Thoracic aorta (tissue), 2 donors: ENCODE measurements around the gene KRTAP9-6. TPM values are rescaled to one million over a fixed set of nuclear protein-coding genes. Genes with fewer than 3 reads are reported as not detected.
"Not testable (repeated sequence)": the region's sequence is repeated elsewhere in the genome, so short reads cannot be mapped to it uniquely, and the experiment has no call there.

Source experiments
- ATAC-seq: fragments of 150-250 bp; one replicate; pipeline ENCODE4 v1.8.0; 2017; ENCODE audit warnings: low read depth; ENCODE audit not compliant: insufficient number of reproducible peaks, low FRiP score
- DNase-seq: peaks from one replicate; pipeline ENCODE4 v3.0.0-alpha.2; 2020; ENCODE audit warnings: low spot score
- H3K27ac ChIP-seq, 2 donors: fragments of 200-600 bp; sonication (generic); 1 replicate in 1 of 2; 2 replicates in 1 of 2; pipeline ENCODE4 v1.5.1; 2016; ENCODE audit warnings: mild to moderate bottlenecking in 2 of 2, moderate library complexity in 2 of 2
- H3K27me3 ChIP-seq: fragments of 200-600 bp; sonication (generic); replicated peaks from 2 replicates; pipeline ENCODE4 v1.6.0; 2016; ENCODE audit warnings: mild to moderate bottlenecking; ENCODE audit not compliant: insufficient read depth
- H3K36me3 ChIP-seq: fragments of 200-600 bp; sonication (generic); one replicate; pipeline ENCODE4 v1.5.1; 2016
- H3K4me1 ChIP-seq, 2 donors: fragments of 200-600 bp; sonication (generic); 1 replicate in 1 of 2; 2 replicates in 1 of 2; pipeline versions ENCODE4 v1.5.1 to v1.6.0; 2016; ENCODE audit warnings: low read depth in 2 of 2, mild to moderate bottlenecking in 1 of 2; ENCODE audit not compliant: control insufficient read depth in 1 of 2
- H3K4me3 ChIP-seq: fragments of 200-600 bp; sonication (generic); 2 replicates; pipeline ENCODE4 v1.5.1; 2016; ENCODE audit warnings: mild to moderate bottlenecking
- H3K9me3 ChIP-seq: fragments of 200-600 bp; sonication (generic); 2 replicates; pipeline ENCODE4 v1.5.1; 2016
- CTCF ChIP-seq: fragments of 200-600 bp; sonication (generic); IDR thresholded peaks from one replicate; pipeline ENCODE4 v1.5.1; 2019; ENCODE audit warnings: antibody characterized with exemption
- total RNA-seq, 2 donors: library from RNA; depleted of rRNA; stranded (reverse); fragments of >200 nt; gene quantifications; one replicate each; pipeline versions ENCODE4 v1.1.0 to v1.2.3, GENCODE V29; 2016

KRTAP9-6 gene
- total RNA-seq, 2 donors from 2014 or later, result not detected

GRCh38 chr17:41254861-41255260, 10.3 kb upstream of the KRTAP9-6 start:
- no peak overlapping the region for H3K27ac ChIP-seq
- no peaks in the 10 kb centered on the region for H3K36me3 ChIP-seq
- no peaks in the 10 kb centered on the region for H3K9me3 ChIP-seq
- DNase-seq (no peak), ATAC-seq (no peak)
- no peak for TF ChIP-seq CTCF
- no peaks in the 10 kb centered on the region for H3K27me3 ChIP-seq
- no peaks in the 10 kb centered on the region for H3K4me1 ChIP-seq
- H3K4me3 ChIP-seq, result no peak overlapping the region

DNA sequence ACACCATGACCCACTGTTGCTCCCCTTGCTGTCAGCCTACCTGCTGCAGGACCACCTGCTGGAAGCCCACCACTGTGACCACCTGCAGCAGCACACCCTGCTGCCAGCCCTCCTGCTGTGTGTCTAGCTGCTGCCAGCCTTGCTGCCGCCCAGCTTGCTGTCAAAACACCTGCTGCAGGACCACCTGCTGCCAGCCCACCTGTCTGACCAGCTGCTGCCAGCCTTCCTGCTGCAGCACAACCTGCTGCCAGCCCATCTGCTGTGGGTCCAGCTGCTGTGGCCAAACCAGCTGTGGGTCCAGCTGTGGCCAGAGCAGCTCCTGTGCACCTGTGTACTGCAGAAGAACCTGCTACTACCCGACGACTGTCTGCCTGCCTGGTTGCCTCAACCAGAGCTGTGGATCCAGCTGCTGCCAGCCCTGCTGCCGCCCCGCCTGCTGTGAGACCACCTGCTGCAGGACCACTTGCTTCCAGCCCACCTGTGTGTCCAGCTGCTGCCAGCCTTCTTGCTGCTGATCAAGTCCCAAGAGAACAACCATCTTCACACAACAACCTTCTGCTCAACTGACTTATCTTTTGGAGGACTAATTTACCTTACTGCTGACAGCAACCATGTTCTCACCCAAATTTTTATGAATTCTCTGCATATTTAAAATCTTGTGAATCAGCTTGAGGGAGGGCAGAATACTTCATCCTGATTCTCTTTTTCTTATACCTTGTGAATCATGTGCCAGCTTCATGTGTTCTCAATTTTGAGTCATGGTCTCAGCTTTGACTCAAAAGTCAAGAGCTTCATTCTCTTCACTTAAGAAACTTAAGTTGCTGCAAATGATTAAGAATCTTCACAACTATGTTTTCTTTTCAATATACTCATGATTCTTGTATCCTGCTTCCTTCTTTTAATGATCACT, 9.5 kb upstream of the KRTAP9-6 start, which contains the start of gene KRTAP9-9:
Gene KRTAP9-9, plus strand, starts transcription at position 4 of the 910 bp plus-strand sequence.
- H3K4me1 ChIP-seq, H3K27ac ChIP-seq, H3K9me3 ChIP-seq, H3K36me3 ChIP-seq, H3K27me3 ChIP-seq, ATAC-seq, H3K4me3 ChIP-seq, DNase-seq: not testable (repeated sequence)

DNA sequence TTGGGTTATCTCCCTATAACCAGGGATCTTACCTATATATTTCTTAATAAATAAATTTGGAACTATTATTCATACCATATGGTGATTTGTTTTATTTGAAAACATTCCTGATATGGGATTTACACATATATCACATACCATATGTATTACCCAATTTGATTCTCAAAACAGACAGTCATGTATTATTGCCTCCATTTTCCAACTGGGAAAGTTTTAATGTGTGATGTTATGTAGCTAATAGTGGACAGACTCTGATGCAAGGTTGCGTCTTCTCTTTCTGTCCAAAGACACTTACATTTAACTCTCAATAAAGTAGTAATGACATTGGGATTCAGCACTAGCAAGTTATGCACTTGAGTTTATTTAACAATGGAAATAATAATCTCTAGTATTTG, 8.9 kb upstream of the KRTAP9-6 start:
- H3K4me3 ChIP-seq, result no peak overlapping the region
- no peak for TF ChIP-seq CTCF
- H3K9me3 ChIP-seq, result no peaks in the 10 kb centered on the region
- no peaks in the 10 kb centered on the region for H3K4me1 ChIP-seq
- no peaks in the 10 kb centered on the region for H3K27me3 ChIP-seq
- H3K36me3 ChIP-seq, result no peaks in the 10 kb centered on the region
- no peak overlapping the region for H3K27ac ChIP-seq
- no peak for ATAC-seq
- DNase-seq, result no peak

DNA sequence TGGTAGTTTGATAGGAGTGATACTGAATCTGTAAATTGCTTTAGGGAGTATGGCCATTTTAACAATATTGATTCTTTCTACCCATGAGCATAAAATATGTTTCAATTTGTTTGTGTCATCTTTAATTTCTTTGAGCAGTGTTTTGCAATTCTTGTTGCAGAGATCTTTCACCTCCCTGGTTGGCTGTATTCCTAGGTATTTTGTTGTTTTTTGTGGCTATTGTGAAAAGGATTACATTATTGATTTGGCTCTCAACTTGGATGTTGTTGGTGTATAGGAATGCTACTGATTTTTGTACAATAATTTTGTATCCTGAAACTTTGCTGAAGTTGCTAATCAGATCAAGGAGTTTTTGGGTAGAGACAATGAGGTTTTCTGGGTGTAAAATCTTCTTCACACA, 6.8 kb upstream of the KRTAP9-6 start:
- TF ChIP-seq CTCF, result no peak
- no peak overlapping the region for H3K27ac ChIP-seq

GRCh38 chr17:41263212-41263611, 2.0 kb upstream of the KRTAP9-6 start:
- ATAC-seq, result no peak
- Histone ChIP-seq H3K27ac (no peak overlapping the region), H3K36me3 (no peaks in the 10 kb centered on the region), H3K4me1 (no peaks in the 10 kb centered on the region), H3K27me3 (no peaks in the 10 kb centered on the region), H3K4me3 (no peak overlapping the region), H3K9me3 (no peaks in the 10 kb centered on the region)
- no peak for TF ChIP-seq CTCF
- no peak for DNase-seq

More for the DNA sequence above, 6.8 kb upstream of the KRTAP9-6 start:
- Histone ChIP-seq H3K4me1 (no peaks in the 10 kb centered on the region), H3K27me3 (no peaks in the 10 kb centered on the region), H3K36me3 (no peaks in the 10 kb centered on the region), H3K9me3 (no peaks in the 10 kb centered on the region), H3K4me3 (no peak overlapping the region)
- ATAC-seq (no peak), DNase-seq (no peak)
